K562 (cell line): ENCODE measurements around the gene P2RX1. TPM values are rescaled to one million over a fixed set of nuclear protein-coding genes. Genes with fewer than 3 reads are reported as not detected.

Experiments
- ATAC-seq: fragments of 200-7000 bp; cut with Tn5 transposase; 3 replicates; pipeline ENCODE4 v1.9.1; 2020; ENCODE audit warnings: moderate library complexity
- BruUV-seq: library from RNA; stranded (reverse); fragments of 400-500 nt; replicated peaks from 2 replicates; lab custom pipeline; 2021; lab: Mats Ljungman, UMichigan
- CTCF ChIA-PET: fragments of 300-600 bp; formaldehyde crosslinking; extraction: SDS; loops from one replicate; lab custom pipeline; 2021; ENCODE audit warnings: low intra/inter-chr PET ratio; lab: Yijun Ruan, JAX
- POLR2A ChIA-PET: fragments of 300-600, 350-650 bp; sonication (Branson Sonifier 250); formaldehyde crosslinking; extraction: SDS; loops from one replicate; lab custom pipeline; 2021; ENCODE audit warnings: antibody characterized with exemption, inconsistent platforms; lab: Yijun Ruan, JAX
- DNase-seq, 4 experiments: peaks; one replicate each; pipeline versions ENCODE4 v3.0.0 to v3.0.0-alpha.2; 2011 to 2018; ENCODE audit warnings: low spot score in 3 of 4, mixed read lengths in 3 of 4; ENCODE audit errors: extremely low read depth in 1 of 4
- FAIRE-seq: peaks from 2 replicates; lab custom pipeline; 2011; peaks lifted over from hg19 to GRCh38; lab: Jason Lieb, UNC
- H2AFZ ChIP-seq: 2 replicates; pipeline ENCODE4 v1.6.0; 2011; ENCODE audit warnings: low read depth, low read length, control low read depth, inconsistent platforms
- H3K27ac ChIP-seq: fragments of 200-600 bp; 3 replicates; pipeline ENCODE4 v1.8.0; 2011; ENCODE audit warnings: low read depth, mild to moderate bottlenecking, control low read depth, inconsistent platforms, low read length, moderate library complexity, mixed read lengths; ENCODE audit errors: extremely low read depth
- H3K27me3 ChIP-seq, 2 experiments: fragments of 300-600 bp in 1 of 2; 2 replicates in 1 of 2; 3 replicates in 1 of 2; pipeline versions ENCODE4 v1.6.0 to v1.8.0; 2011; ENCODE audit warnings: inconsistent platforms in 2 of 2, low read length in 2 of 2, mild to moderate bottlenecking in 1 of 2, mixed read lengths in 1 of 2, moderate library complexity in 1 of 2; ENCODE audit not compliant: control insufficient read depth in 2 of 2, insufficient read depth in 2 of 2
- H3K36me3 ChIP-seq: fragments of 300-600 bp; 3 replicates; pipeline ENCODE4 v1.8.0; 2011; ENCODE audit warnings: mild to moderate bottlenecking, low read length, inconsistent platforms; ENCODE audit not compliant: control insufficient read depth, insufficient read depth
- H3K4me1 ChIP-seq, 2 experiments: fragments of 200-600 bp in 1 of 2; replicated peaks in 1 of 2; 2 replicates in 1 of 2; 3 replicates in 1 of 2; pipeline versions ENCODE4 v1.5.1 to v1.8.0; 2011; ENCODE audit warnings: inconsistent platforms in 2 of 2, low read length in 2 of 2, mild to moderate bottlenecking in 1 of 2, mixed read lengths in 1 of 2, moderate library complexity in 1 of 2; ENCODE audit not compliant: control insufficient read depth in 2 of 2, insufficient read depth in 2 of 2
- H3K4me2 ChIP-seq: 2 replicates; pipeline ENCODE4 v1.6.1; 2011; ENCODE audit warnings: low read length, control low read depth, inconsistent platforms, mixed read lengths; ENCODE audit not compliant: insufficient read depth
- H3K4me3 ChIP-seq: fragments of 200-600 bp; sonication (generic), shearing (Covaris generic); 2 replicates; pipeline ENCODE4 v1.5.1; 2016; ENCODE audit warnings: control low read depth, inconsistent platforms
- H3K79me2 ChIP-seq: fragments of 200-600 bp; 3 replicates; pipeline ENCODE4 v1.8.0; 2011; ENCODE audit warnings: low read length, inconsistent platforms; ENCODE audit not compliant: control insufficient read depth, insufficient read depth
- H3K9ac ChIP-seq, 2 experiments: 2 replicates each; pipeline versions ENCODE4 v1.6.0 to v1.6.1; 2011; ENCODE audit warnings: low read depth in 2 of 2, low read length in 2 of 2, control low read depth in 1 of 2, inconsistent platforms in 1 of 2, mild to moderate bottlenecking in 1 of 2, mixed read lengths in 1 of 2; ENCODE audit not compliant: insufficient read depth in 1 of 2
- H3K9me1 ChIP-seq: one replicate; pipeline ENCODE4 v1.6.0; 2011; ENCODE audit warnings: inconsistent platforms, mild to moderate bottlenecking, low read length, moderate library complexity; ENCODE audit not compliant: control insufficient read depth, insufficient read depth
- H3K9me3 ChIP-seq: replicated peaks from 2 replicates; pipeline ENCODE4 v1.5.1; 2011; ENCODE audit warnings: low read depth, low read length, inconsistent platforms; ENCODE audit not compliant: control insufficient read depth, insufficient read depth
- H4K20me1 ChIP-seq: replicated peaks from 2 replicates; pipeline ENCODE4 v1.6.1; 2011; ENCODE audit warnings: low read length, inconsistent platforms, mixed read lengths; ENCODE audit not compliant: control insufficient read depth, insufficient read depth
- LARP7 ChIP-seq: fragments of 450-650 bp; IDR thresholded peaks from 2 replicates; pipeline ENCODE4 v1.6.1; 2016
- POLR2G ChIP-seq: fragments of 200-400 bp; formaldehyde crosslinking; IDR thresholded peaks from 2 replicates; pipeline ENCODE4 v1.6.1; 2017; ENCODE audit warnings: low read depth, mild to moderate bottlenecking, antibody characterized with exemption, low read length, moderate library complexity
- ZNF23 ChIP-seq: fragments of 250-450 bp; sonication (Bioruptor Pico); IDR thresholded peaks from 2 replicates; pipeline ENCODE4 v1.4.0; 2020; ENCODE audit warnings: mild to moderate bottlenecking
- WGBS: fragments of 100-300 bp; shearing (Covaris generic); methylation state at CpG from one replicate; pipeline ENCODE4 v1.1.6; 2016; ENCODE audit warnings: low coverage, mixed read lengths; ENCODE audit not compliant: insufficient coverage; ENCODE audit errors: missing lambda C conversion rate; 5-methylcytosine and 5-hydroxymethylcytosine counted together
- in situ Hi-C: fragments of 300-500 bp; cut with MboI; formaldehyde crosslinking; loops from 4 replicates; pipeline ENCODE4 v1.15.0; 2018; ENCODE audit warnings: inconsistent platforms, mixed read lengths
- intact Hi-C: fragments of 100-400 bp; cut with micrococcal nuclease; formaldehyde crosslinking; loops from 2 replicates; pipeline ENCODE4 v1.14.2; 2022
- polyA plus RNA-seq, 8 experiments: library from polyadenylated mRNA; depleted of rRNA in 4 of 8; stranded (reverse) in 5 of 8; unstranded in 3 of 8; fragments of >200 nt; fragmentation: Nextera tagmentation in 2 of 8; fragmentation: Illumina TruSeq in 1 of 8; extraction: Ambion mirVana in 2 of 8; extraction: Trizol in 1 of 8; gene quantifications; 2 replicates each; pipeline versions ENCODE4 v1.2.1 to v1.2.3, GENCODE V29; 2011 to 2014; ENCODE audit warnings: inconsistent platforms in 1 of 8, missing spikeins in 1 of 8
- total RNA-seq, 7 experiments: library from RNA; depleted of rRNA in 6 of 7; stranded (reverse); fragments of >200 nt in 6 of 7; fragmentation: Illumina TruSeq in 2 of 7; extraction: Trizol in 2 of 7; gene quantifications; 2 replicates each; pipeline versions ENCODE4 v1.2.1 to v1.2.3, GENCODE V29; 2011 to 2021; ENCODE audit warnings: low replicate concordance in 1 of 7

P2RX1 gene
- total and polyA plus RNA-seq, 9 of the 15 experiments (the other 6 are each of a cell fraction or from before 2014, with no cell fraction given) = 0.27 to 20.3 (median 10.3) TPM

GRCh38 chr17:3924512-3925350, 8.5 kb upstream of the P2RX1 start:
- intact Hi-C loops = no loop called here
- no peak overlapping the region for H3K4me2 ChIP-seq
- H3K9me3 ChIP-seq = no peaks in the 10 kb centered on the region
- H3K9me1 ChIP-seq = no peaks in the 10 kb centered on the region
- no peak overlapping the region for H2AFZ ChIP-seq
- ChIA-PET POLR2A (interaction anchor here (0.6 to 0.9 kb wide), 2 partner anchors 11 to 77 kb away, joined by 3 to 5 read pairs; no protein-coding TSS in a partner anchor), CTCF (no interaction called here)
- H3K27me3 ChIP-seq = no peaks in the 10 kb centered on the region
- H3K4me1 ChIP-seq = peaks cover 0 to 31% of the 10 kb centered on the region in 2 experiments; a peak in 2 of 5 replicates
- 88% methylated on average over 24 of the region's 40 CpGs for WGBS
- H3K4me3 ChIP-seq = no peak overlapping the region
- H3K36me3 ChIP-seq = peaks cover 24% of the 10 kb centered on the region; the same call in 1 of the 3 replicates
- no peak for DNase-seq
- no peak for ATAC-seq
- no TSS peak for BruUV-seq
- FAIRE-seq = no peak
- H3K9ac ChIP-seq = no peak overlapping the region
- H4K20me1 ChIP-seq = no peaks in the 10 kb centered on the region; the same call in 1 of the 2 replicates
- in situ Hi-C loops = no loop called here
- no peaks in the 10 kb centered on the region for H3K79me2 ChIP-seq
- H3K27ac ChIP-seq = no peak overlapping the region
- peak; percentile 63; the same call in 1 of the 2 replicates for TF ChIP-seq POLR2G
- no peak for TF ChIP-seq LARP7
- no peak for TF ChIP-seq ZNF23
- TF ChIP-seq, all 486 proteins: peak for 1
